B cell (primary cell): ENCODE measurements around the gene PTPRE. TPM values are rescaled to one million over a fixed set of nuclear protein-coding genes. Genes with fewer than 3 reads are reported as not detected.

Source experiments
- ATAC-seq: fragments of 200-7000 bp; cut with Tn5 transposase; one replicate; pipeline ENCODE4 v1.10.0; 2021; ENCODE audit warnings: low read depth, mild to moderate bottlenecking, moderate number of reproducible peaks, moderate library complexity
- CTCF ChIA-PET: fragments of 350-600 bp; sonication (Branson Sonifier 250); formaldehyde crosslinking; loops from one replicate; lab custom pipeline; 2021; ENCODE audit warnings: antibody characterized with exemption, inconsistent platforms; lab: Charles Lee
- POLR2A ChIA-PET: fragments of 350-600 bp; sonication (Branson Sonifier 250); formaldehyde crosslinking; loops from one replicate; lab custom pipeline; 2021; ENCODE audit warnings: antibody characterized with exemption; lab: Charles Lee
- DNase-seq: peaks from one replicate; pipeline ENCODE4 v3.0.0; 2013
- H2AFZ ChIP-seq: 2 replicates; pipeline ENCODE4 v1.6.1; 2012; ENCODE audit warnings: mild to moderate bottlenecking, low read depth, low read length; ENCODE audit not compliant: insufficient read depth, poor library complexity, severe bottlenecking
- H3K27ac ChIP-seq, 2 donors: 1 replicate in 1 of 2; 2 replicates in 1 of 2; pipeline ENCODE4 v1.5.1; 2012 to 2013; ENCODE audit warnings: low read length in 2 of 2, mild to moderate bottlenecking in 2 of 2, moderate library complexity in 1 of 2
- H3K27me3 ChIP-seq, 4 experiments: fragments of 200-600 bp in 1 of 4; sonication (generic) in 1 of 4; replicated peaks in 1 of 4; 1 replicate in 2 of 4; 2 replicates in 2 of 4; pipeline versions ENCODE4 v1.6.1 to v1.7.0; 2013 to 2016; ENCODE audit warnings: low read length in 3 of 4, mild to moderate bottlenecking in 2 of 4, mixed read lengths in 1 of 4, moderate library complexity in 1 of 4; ENCODE audit not compliant: insufficient read depth in 4 of 4, control insufficient read depth in 3 of 4; ENCODE audit errors: control extremely low read depth in 1 of 4
- H3K36me3 ChIP-seq, 2 experiments: replicated peaks in 1 of 2; 1 replicate in 1 of 2; 2 replicates in 1 of 2; pipeline versions ENCODE4 v1.6.1 to v1.7.1; 2013; ENCODE audit warnings: low read length in 1 of 2; ENCODE audit not compliant: insufficient read depth in 2 of 2, control insufficient read depth in 1 of 2; ENCODE audit errors: control extremely low read depth in 1 of 2, extremely low read depth in 1 of 2
- H3K4me1 ChIP-seq, 2 donors: fragments of 200-600 bp in 1 of 2; sonication (generic) in 1 of 2; 1 replicate in 1 of 2; 2 replicates in 1 of 2; pipeline versions ENCODE4 v1.5.1 to v1.6.1; 2013 to 2017; ENCODE audit warnings: low read length in 2 of 2; ENCODE audit not compliant: control insufficient read depth in 2 of 2, insufficient read depth in 2 of 2
- H3K4me2 ChIP-seq: replicated peaks from 2 replicates; pipeline ENCODE3; 2012; ENCODE audit warnings: mild to moderate bottlenecking, low read depth, low read length; ENCODE audit not compliant: poor library complexity, severe bottlenecking
- H3K4me3 ChIP-seq, 5 experiments: fragments of 200-600 bp in 1 of 5; sonication (generic) in 1 of 5; 1 replicate in 3 of 5; 2 replicates in 2 of 5; pipeline versions ENCODE4 v1.5.1 to v1.7.0; 2011 to 2016; ENCODE audit warnings: low read length in 4 of 5, mild to moderate bottlenecking in 4 of 5, low read depth in 2 of 5, control low read depth in 1 of 5, moderate library complexity in 1 of 5; ENCODE audit not compliant: insufficient read depth in 1 of 5; ENCODE audit errors: control extremely low read depth in 1 of 5, extremely low read depth in 1 of 5
- H3K79me2 ChIP-seq: fragments of 200-600 bp; sonication (generic); one replicate; pipeline ENCODE4 v1.6.0; 2016; ENCODE audit warnings: low read length; ENCODE audit not compliant: control insufficient read depth, insufficient read depth
- H3K9ac ChIP-seq: fragments of 200-600 bp; sonication (generic); 2 replicates; pipeline ENCODE4 v1.6.1; 2017; ENCODE audit warnings: mild to moderate bottlenecking, low read length, moderate library complexity
- H3K9me3 ChIP-seq, 3 donors: one replicate each; pipeline versions ENCODE4 v1.6.1 to v1.7.1; 2013; ENCODE audit warnings: low read length in 2 of 3; ENCODE audit not compliant: control insufficient read depth in 2 of 3, insufficient read depth in 1 of 3; ENCODE audit errors: control extremely low read depth in 1 of 3
- H4K20me1 ChIP-seq: 2 replicates; pipeline ENCODE4 v1.6.0; 2012; ENCODE audit warnings: mild to moderate bottlenecking, low read length; ENCODE audit not compliant: insufficient read depth, control insufficient read depth, poor library complexity, severe bottlenecking
- H3K27ac Mint-ChIP-seq: one replicate; pipeline ENCODE4 v1.8.0; 2021; ENCODE audit warnings: mixed read lengths
- H3K27me3 Mint-ChIP-seq: one replicate; pipeline ENCODE4 v1.8.0; 2021; ENCODE audit warnings: mixed read lengths
- H3K4me1 Mint-ChIP-seq: one replicate; pipeline ENCODE4 v1.8.0; 2021; ENCODE audit warnings: mixed read lengths
- H3K4me3 Mint-ChIP-seq: one replicate; pipeline ENCODE4 v1.8.0; 2021; ENCODE audit warnings: mixed read lengths
- H3K9me3 Mint-ChIP-seq: one replicate; pipeline ENCODE4 v1.8.0; 2022; ENCODE audit warnings: mixed read lengths; ENCODE audit not compliant: insufficient read depth
- CTCF ChIP-seq: fragments of 200-600 bp; IDR thresholded peaks from one replicate; pipeline ENCODE4 v1.8.0; 2022; ENCODE audit warnings: antibody characterized with exemption, mild to moderate bottlenecking
- EZH2 ChIP-seq: IDR thresholded peaks from 2 replicates; pipeline ENCODE4 v1.6.1; 2012; ENCODE audit warnings: borderline replicate concordance, low read depth, mild to moderate bottlenecking, moderate library complexity, low read length; ENCODE audit not compliant: insufficient read depth, poor library complexity, severe bottlenecking
- WGBS: methylation state at CpG from one replicate; pipeline ENCODE4 v1.1.5; 2013; ENCODE audit warnings: missing lambda C conversion rate; ENCODE audit not compliant: insufficient coverage; 5-methylcytosine and 5-hydroxymethylcytosine counted together
- intact Hi-C: fragments of 100-400 bp; cut with micrococcal nuclease; formaldehyde crosslinking; loops from one replicate; pipeline ENCODE4 v1.10.0; 2022
- polyA plus RNA-seq: library from polyadenylated mRNA; depleted of rRNA; stranded (reverse); fragments of >200 nt; gene quantifications from 2 replicates; pipeline ENCODE4 v1.2.3, GENCODE V29; 2012
- total RNA-seq, 2 donors: library from RNA; stranded (reverse); fragments of 120-200 nt in 1 of 2; gene quantifications; 1 replicate in 1 of 2; 2 replicates in 1 of 2; pipeline versions ENCODE4 v1.2.3 to v1.2.4, GENCODE V29; 2013 to 2022

The PTPRE gene
- total and polyA plus RNA-seq, 2 donors (not counting 1 experiment from before 2014, with no cell fraction given), result 6.6 to 32.7 TPM

DNA sequence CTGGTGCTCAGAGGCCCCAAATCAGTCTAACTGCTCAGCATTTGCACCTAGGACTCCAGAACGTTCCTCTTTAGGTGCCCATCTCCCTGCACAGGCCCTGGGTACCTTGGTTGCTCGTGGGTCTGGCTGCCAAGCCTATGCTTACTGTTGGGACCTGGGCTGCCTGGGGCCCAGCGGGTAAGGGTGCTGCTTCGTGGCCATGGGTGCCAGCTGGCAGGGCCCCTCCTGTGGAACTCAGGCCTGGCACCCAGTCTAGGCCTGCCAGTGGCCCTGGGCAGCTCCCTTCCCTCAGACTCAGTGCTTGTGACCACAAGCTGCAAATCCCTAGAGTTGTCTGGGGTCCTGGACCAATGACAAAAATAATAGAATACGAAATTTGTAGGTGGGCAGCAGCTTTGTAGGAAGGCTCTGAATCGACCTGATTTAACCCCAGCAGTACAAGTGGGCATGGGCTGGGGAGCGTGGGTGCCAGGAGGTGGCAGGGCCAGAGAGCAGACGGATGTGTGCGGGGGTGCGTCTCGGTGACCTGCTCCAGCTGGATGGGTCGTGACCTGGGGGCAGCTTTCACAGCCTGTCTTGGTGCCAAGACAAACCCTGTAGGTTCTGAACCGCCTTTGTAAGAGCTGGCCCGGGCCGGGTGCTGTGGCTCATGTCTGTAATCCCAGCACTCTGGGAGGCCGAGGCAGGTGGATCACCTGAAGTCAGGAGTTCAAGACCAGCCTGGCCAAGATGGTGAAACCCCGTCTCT is 149.6 kb downstream of the PTPRE start:
- CTCF ChIA-PET, result interaction anchor here (1.4 to 20.7 kb wide), 2 partner anchors 11 to 18 kb away, joined by 5 to 524 read pairs; no protein-coding TSS in a partner anchor
- H3K4me2 ChIP-seq, result no peak overlapping the region
- no peak overlapping the region for H3K9ac ChIP-seq
- no peak overlapping the region for H3K27ac Mint-ChIP-seq
- ATAC-seq (no peak), DNase-seq (no peak)
- 97% methylated on average over 16 of the region's 17 CpGs for WGBS
- intact Hi-C loops, result no loop called here
- H3K27me3 ChIP-seq, result no peaks in the 10 kb centered on the region
- peaks cover 0 to 16% of the 10 kb centered on the region in 2 donors for H3K4me1 ChIP-seq
- H3K4me1 Mint-ChIP-seq, result peaks cover 22% of the 10 kb centered on the region
- H3K4me3 Mint-ChIP-seq, result no peak overlapping the region
- TF ChIP-seq EZH2 (no peak), CTCF (no peak)
- H2AFZ ChIP-seq, result no peak overlapping the region
- POLR2A ChIA-PET, result interaction anchor here (0.7 kb wide), 1 partner anchor 8 kb away, joined by 4 read pairs; no protein-coding TSS in a partner anchor
- peaks cover 4 to 55% of the 10 kb centered on the region in 2 experiments for H3K36me3 ChIP-seq
- no peak overlapping the region for H3K27ac ChIP-seq
- no peaks in the 10 kb centered on the region for H4K20me1 ChIP-seq
- peaks cover 7% of the 10 kb centered on the region for H3K79me2 ChIP-seq
- H3K9me3 Mint-ChIP-seq, result no peaks in the 10 kb centered on the region
- H3K4me3 ChIP-seq, result no peak overlapping the region
- H3K27me3 Mint-ChIP-seq, result no peaks in the 10 kb centered on the region
- no peaks in the 10 kb centered on the region for H3K9me3 ChIP-seq

- H3K36me3 ChIP-seq, result peaks cover 4 to 47% of the 10 kb centered on the region in 2 experiments
- H4K20me1 ChIP-seq, result no peaks in the 10 kb centered on the region
- Mint-ChIP-seq H3K9me3 (no peaks in the 10 kb centered on the region), H3K4me3 (no peak overlapping the region), H3K27ac (peak overlapping the region; percentile 67), H3K4me1 (peaks cover 36% of the 10 kb centered on the region), H3K27me3 (no peaks in the 10 kb centered on the region)
- ChIA-PET CTCF (interaction anchor here (0.9 to 20.7 kb wide), 4 partner anchors 10 to 152 kb away, joined by 3 to 524 read pairs (median 8); no protein-coding TSS in a partner anchor), POLR2A (no interaction called here)
- no peak overlapping the region for H3K27ac ChIP-seq
- no peak overlapping the region for H3K4me2 ChIP-seq
- 91% methylated on average over 8 of the region's 9 CpGs for WGBS
- no peaks in the 10 kb centered on the region for H3K27me3 ChIP-seq
- DNase-seq (no peak), ATAC-seq (no peak)
- no peak overlapping the region for H2AFZ ChIP-seq
- H3K4me1 ChIP-seq, result peaks cover 15 to 32% of the 10 kb centered on the region in 2 donors
- TF ChIP-seq CTCF, result no peak
- TF ChIP-seq EZH2, result no peak
- no peaks in the 10 kb centered on the region for H3K79me2 ChIP-seq
- intact Hi-C loops, result no loop called here
- H3K4me3 ChIP-seq, result no peak overlapping the region
- no peaks in the 10 kb centered on the region for H3K9me3 ChIP-seq
- no peak overlapping the region for H3K9ac ChIP-seq
Measured at GRCh38 chr10:128058106-128058749, 151.3 kb downstream of the PTPRE start.
